ENCODE data around the gene OPALIN. TPM values are rescaled to one million over a fixed set of nuclear protein-coding genes. Genes with fewer than 3 reads are reported as not detected.

The OPALIN gene
- total and polyA plus RNA-seq, 2 donors (not counting 1 experiment from before 2014, with no cell fraction given), result not detected

GRCh38 chr10:96378741-96379140 is 19.9 kb upstream of the OPALIN start:
- TF ChIP-seq, protein P1, sequence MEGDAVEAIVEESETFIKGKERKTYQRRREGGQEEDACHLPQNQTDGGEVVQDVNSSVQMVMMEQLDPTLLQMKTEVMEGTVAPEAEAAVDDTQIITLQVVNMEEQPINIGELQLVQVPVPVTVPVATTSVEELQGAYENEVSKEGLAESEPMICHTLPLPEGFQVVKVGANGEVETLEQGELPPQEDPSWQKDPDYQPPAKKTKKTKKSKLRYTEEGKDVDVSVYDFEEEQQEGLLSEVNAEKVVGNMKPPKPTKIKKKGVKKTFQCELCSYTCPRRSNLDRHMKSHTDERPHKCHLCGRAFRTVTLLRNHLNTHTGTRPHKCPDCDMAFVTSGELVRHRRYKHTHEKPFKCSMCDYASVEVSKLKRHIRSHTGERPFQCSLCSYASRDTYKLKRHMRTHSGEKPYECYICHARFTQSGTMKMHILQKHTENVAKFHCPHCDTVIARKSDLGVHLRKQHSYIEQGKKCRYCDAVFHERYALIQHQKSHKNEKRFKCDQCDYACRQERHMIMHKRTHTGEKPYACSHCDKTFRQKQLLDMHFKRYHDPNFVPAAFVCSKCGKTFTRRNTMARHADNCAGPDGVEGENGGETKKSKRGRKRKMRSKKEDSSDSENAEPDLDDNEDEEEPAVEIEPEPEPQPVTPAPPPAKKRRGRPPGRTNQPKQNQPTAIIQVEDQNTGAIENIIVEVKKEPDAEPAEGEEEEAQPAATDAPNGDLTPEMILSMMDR (IDR thresholded peaks at IDR 0.05), result no peak
- no peak for TF ChIP-seq EZH2 (IDR thresholded peaks at IDR 0.05; ENCODE audit: borderline replicate concordance, insufficient read depth, low read depth, low read length, poor library complexity, severe bottlenecking)
- WGBS (ENCODE audit: insufficient coverage), result 90% methylated on average over 15 of the region's 15 CpGs
- Histone ChIP-seq H3K79me2 (ENCODE audit: control insufficient read depth, insufficient read depth, low read length) (no peaks in the 10 kb centered on the region), H3K36me3 (replicated peaks in 1 of 2; ENCODE audit: control extremely low read depth in 1 of 2, control insufficient read depth in 1 of 2, extremely low read depth in 1 of 2, insufficient read depth in 2 of 2, low read length in 1 of 2) (no peaks in the 10 kb centered on the region), H3K27me3 (replicated peaks in 1 of 4; ENCODE audit: control extremely low read depth in 1 of 4, control insufficient read depth in 3 of 4, insufficient read depth in 4 of 4, low read length in 3 of 4) (peaks cover 0 to 8% (median 0%) of the 10 kb centered on the region in 4 experiments), H3K4me1 (ENCODE audit: control insufficient read depth in 2 of 2, insufficient read depth in 2 of 2, low read length in 2 of 2) (peaks cover 6 to 10% of the 10 kb centered on the region in 2 donors), H3K9ac (ENCODE audit: low read length) (no peak overlapping the region), H3K4me2 (replicated peaks; ENCODE audit: low read depth, low read length, poor library complexity, severe bottlenecking) (no peak overlapping the region), H3K4me3 (ENCODE audit: control extremely low read depth in 1 of 5, extremely low read depth in 1 of 5, insufficient read depth in 1 of 5, low read depth in 2 of 5, low read length in 4 of 5) (no peak overlapping the region), H4K20me1 (ENCODE audit: control insufficient read depth, insufficient read depth, low read length, poor library complexity, severe bottlenecking) (no peaks in the 10 kb centered on the region), H3K27ac (ENCODE audit: low read length in 2 of 2) (no peak overlapping the region), H3K9me3 (ENCODE audit: control extremely low read depth in 1 of 3, control insufficient read depth in 2 of 3, insufficient read depth in 1 of 3, low read length in 2 of 3) (no peaks in the 10 kb centered on the region), H2AFZ (ENCODE audit: insufficient read depth, low read depth, low read length, poor library complexity, severe bottlenecking) (no peak overlapping the region)
- Mint-ChIP-seq H3K27ac (no peak overlapping the region), H3K9me3 (ENCODE audit: insufficient read depth) (no peaks in the 10 kb centered on the region), H3K27me3 (peaks cover 28% of the 10 kb centered on the region), H3K4me3 (no peak overlapping the region), H3K4me1 (peaks cover 13% of the 10 kb centered on the region)
- intact Hi-C loops (cut with micrococcal nuclease), result no loop called here
- DNase-seq (no peak), ATAC-seq (ENCODE audit: low read depth) (no peak)
- CTCF ChIA-PET, result interaction anchor here (1.0 to 2.7 kb wide), 3 partner anchors 8 to 362 kb away, joined by 3 to 13 read pairs (median 4); no protein-coding TSS in a partner anchor
- POLR2A ChIA-PET, result no interaction called here

DNA sequence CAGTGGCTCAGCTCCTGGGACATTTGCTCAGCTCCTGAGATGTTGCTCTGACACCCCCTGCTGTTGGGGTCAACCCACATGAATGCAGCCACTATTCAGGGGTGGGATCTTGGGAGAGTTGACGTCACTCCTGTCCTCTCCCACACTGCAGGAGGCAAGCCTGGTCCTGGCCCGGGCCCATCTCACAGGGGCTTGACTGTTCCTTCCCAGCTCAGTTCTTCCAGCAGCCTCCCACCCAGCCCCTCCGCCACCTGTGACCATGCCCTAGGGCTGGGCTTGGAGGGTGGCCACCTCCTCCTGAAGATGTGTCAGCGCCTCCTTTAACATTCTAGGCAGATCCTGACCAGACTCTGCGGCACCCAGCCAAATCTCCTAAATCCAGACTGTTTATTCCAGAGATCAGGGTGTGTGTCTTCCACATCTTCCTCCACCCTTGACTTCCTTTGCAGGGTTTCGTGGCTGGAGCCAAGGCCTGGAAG is 19.1 kb upstream of the OPALIN start:
- Histone ChIP-seq H2AFZ (ENCODE audit: insufficient read depth, low read depth, low read length, poor library complexity, severe bottlenecking) (no peak overlapping the region), H3K4me1 (ENCODE audit: control insufficient read depth in 2 of 2, insufficient read depth in 2 of 2, low read length in 2 of 2) (peaks cover 6 to 10% of the 10 kb centered on the region in 2 donors), H3K9me3 (ENCODE audit: control extremely low read depth in 1 of 3, control insufficient read depth in 2 of 3, insufficient read depth in 1 of 3, low read length in 2 of 3) (no peaks in the 10 kb centered on the region), H3K4me2 (replicated peaks; ENCODE audit: low read depth, low read length, poor library complexity, severe bottlenecking) (no peak overlapping the region), H3K9ac (ENCODE audit: low read length) (no peak overlapping the region), H3K36me3 (replicated peaks in 1 of 2; ENCODE audit: control extremely low read depth in 1 of 2, control insufficient read depth in 1 of 2, extremely low read depth in 1 of 2, insufficient read depth in 2 of 2, low read length in 1 of 2) (no peaks in the 10 kb centered on the region), H3K27me3 (replicated peaks in 1 of 4; ENCODE audit: control extremely low read depth in 1 of 4, control insufficient read depth in 3 of 4, insufficient read depth in 4 of 4, low read length in 3 of 4) (peaks cover 0 to 8% (median 0%) of the 10 kb centered on the region in 4 experiments), H4K20me1 (ENCODE audit: control insufficient read depth, insufficient read depth, low read length, poor library complexity, severe bottlenecking) (no peaks in the 10 kb centered on the region), H3K27ac (ENCODE audit: low read length in 2 of 2) (no peak overlapping the region), H3K79me2 (ENCODE audit: control insufficient read depth, insufficient read depth, low read length) (no peaks in the 10 kb centered on the region), H3K4me3 (ENCODE audit: control extremely low read depth in 1 of 5, extremely low read depth in 1 of 5, insufficient read depth in 1 of 5, low read depth in 2 of 5, low read length in 4 of 5) (no peak overlapping the region)
- 84% methylated on average over 5 of the region's 6 CpGs for WGBS (ENCODE audit: insufficient coverage)
- H3K4me3 Mint-ChIP-seq, result no peak overlapping the region
- H3K27ac Mint-ChIP-seq, result no peak overlapping the region
- ChIA-PET POLR2A (no interaction called here), CTCF (interaction anchor here (2.7 kb wide), 1 partner anchor 7 kb away, joined by 13 read pairs; no protein-coding TSS in a partner anchor)
- DNase-seq (no peak), ATAC-seq (ENCODE audit: low read depth) (no peak)
- H3K27me3 Mint-ChIP-seq, result peaks cover 33% of the 10 kb centered on the region
- intact Hi-C loops (cut with micrococcal nuclease), result no loop called here
- H3K4me1 Mint-ChIP-seq, result peaks cover 13% of the 10 kb centered on the region
- H3K9me3 Mint-ChIP-seq (ENCODE audit: insufficient read depth), result no peaks in the 10 kb centered on the region
- TF ChIP-seq, protein P1 (IDR thresholded peaks at IDR 0.05), result no peak
- no peak for TF ChIP-seq EZH2 (IDR thresholded peaks at IDR 0.05; ENCODE audit: borderline replicate concordance, insufficient read depth, low read depth, low read length, poor library complexity, severe bottlenecking)
